Stimulated activated CD8-positive, alpha-beta memory T cell treated with anti-CD3 and anti-CD28 coated beads, Interleukin-4, amount 100 ng/mL, for 24 hours (primary cell): Measurements from ENCODE around the gene WWOX.
"Not testable (repeated sequence)": the region's sequence is repeated elsewhere in the genome, so short reads cannot be mapped to it uniquely, and the experiment has no call there.

Experiments used
- DNase-seq: peaks from one replicate; pipeline ENCODE4 v3.0.0-alpha.2; 2020; ENCODE audit warnings: low read depth

Gene WWOX

GRCh38 chr16:78660795-78661194 is 561.3 kb downstream of the WWOX start:
- no peak for DNase-seq

GRCh38 chr16:78663690-78664089 is 564.2 kb downstream of the WWOX start:
- no peak for DNase-seq

GRCh38 chr16:78664811-78665772 is 565.6 kb downstream of the WWOX start:
- no peak for DNase-seq

- DNase-seq: no peak
These were observed 566.9 kb downstream of the WWOX start for GRCh38 chr16:78666318-78666717.

GRCh38 chr16:78667675-78668074 is 568.2 kb downstream of the WWOX start:
- DNase-seq: no peak

GRCh38 chr16:78668393-78668792 is 568.9 kb downstream of the WWOX start:
- DNase-seq: no peak

GRCh38 chr16:78669994-78670393 is 570.5 kb downstream of the WWOX start:
- no peak for DNase-seq

GRCh38 chr16:78672779-78673556 is 573.5 kb downstream of the WWOX start:
- no peak for DNase-seq

GRCh38 chr16:78673884-78674283 is 574.4 kb downstream of the WWOX start:
- no peak for DNase-seq

- no peak for DNase-seq
These were observed 575.9 kb downstream of the WWOX start for GRCh38 chr16:78675312-78675711.

GRCh38 chr16:78675951-78676792 is 576.7 kb downstream of the WWOX start:
- DNase-seq: no peak

- DNase-seq: no peak
These were observed 577.8 kb downstream of the WWOX start for GRCh38 chr16:78677181-78677731.

- DNase-seq: no peak
These were observed 580.1 kb downstream of the WWOX start for GRCh38 chr16:78679546-78679945.

GRCh38 chr16:78681743-78682142 is 582.3 kb downstream of the WWOX start:
- no peak for DNase-seq

GRCh38 chr16:78684030-78684611 is 584.7 kb downstream of the WWOX start:
- DNase-seq: no peak

- no peak for DNase-seq
These were observed 585.4 kb downstream of the WWOX start for GRCh38 chr16:78684655-78685375.

GRCh38 chr16:78686601-78687000 is 587.1 kb downstream of the WWOX start:
- DNase-seq: no peak

- DNase-seq: no peak
These were observed 589.6 kb downstream of the WWOX start for GRCh38 chr16:78689028-78689427.

- DNase-seq: no peak
These were observed 590.1 kb downstream of the WWOX start for GRCh38 chr16:78689536-78689935.

GRCh38 chr16:78690510-78690909 is 591.1 kb downstream of the WWOX start:
- no peak for DNase-seq

GRCh38 chr16:78691746-78692145 is 592.3 kb downstream of the WWOX start:
- DNase-seq: not testable (repeated sequence)
